Mesendoderm (in vitro differentiated cells): Measurements from ENCODE around the gene QSOX2.

ENCODE experiments used
- DNase-seq: peaks from one replicate; pipeline ENCODE4 v3.0.0; 2013
- H2AK5ac ChIP-seq: 2 replicates; pipeline ENCODE4 v1.6.1; 2013; ENCODE audit warnings: low read length, inconsistent platforms
- H2BK120ac ChIP-seq: 2 replicates; pipeline ENCODE4 v1.6.1; 2013; ENCODE audit warnings: low read depth, mild to moderate bottlenecking, low read length, moderate library complexity, mixed read lengths
- H2BK15ac ChIP-seq: replicated peaks from 2 replicates; pipeline ENCODE4 v1.6.1; 2013; ENCODE audit warnings: low read depth, mild to moderate bottlenecking, moderate library complexity
- H2BK5ac ChIP-seq: 2 replicates; pipeline ENCODE4 v1.6.1; 2013; ENCODE audit warnings: low read length, inconsistent platforms
- H3K18ac ChIP-seq: 2 replicates; pipeline ENCODE4 v1.6.1; 2013; ENCODE audit warnings: mild to moderate bottlenecking, low read length, mixed read lengths
- H3K23ac ChIP-seq: one replicate; pipeline ENCODE4 v1.6.1; 2013; ENCODE audit warnings: low read length
- H3K27ac ChIP-seq: 2 replicates; pipeline ENCODE4 v1.5.1; 2013; ENCODE audit warnings: low read depth, mild to moderate bottlenecking, inconsistent platforms, low read length, moderate library complexity
- H3K27me3 ChIP-seq: 2 replicates; pipeline ENCODE4 v1.6.1; 2013; ENCODE audit warnings: low read length, control low read depth, mild to moderate bottlenecking, inconsistent platforms; ENCODE audit not compliant: insufficient read depth, poor library complexity
- H3K36me3 ChIP-seq: 2 replicates; pipeline ENCODE4 v1.6.1; 2013; ENCODE audit warnings: low read length, inconsistent platforms; ENCODE audit not compliant: control insufficient read depth, insufficient read depth
- H3K4ac ChIP-seq: one replicate; pipeline ENCODE4 v1.6.1; 2013; ENCODE audit warnings: low read depth, mild to moderate bottlenecking, low read length, moderate library complexity
- H3K4me1 ChIP-seq: 2 replicates; pipeline ENCODE4 v1.6.1; 2013; ENCODE audit warnings: low read depth, low read length, inconsistent platforms; ENCODE audit not compliant: control insufficient read depth
- H3K4me2 ChIP-seq: 2 replicates; pipeline ENCODE4 v1.6.1; 2013; ENCODE audit warnings: low read length
- H3K4me3 ChIP-seq: 2 replicates; pipeline ENCODE4 v1.5.1; 2013; ENCODE audit warnings: mild to moderate bottlenecking, low read length
- H3K56ac ChIP-seq: one replicate; pipeline ENCODE4 v1.6.1; 2013; ENCODE audit warnings: low read length
- H3K79me1 ChIP-seq: 2 replicates; pipeline ENCODE4 v1.6.1; 2013; ENCODE audit warnings: low read length, inconsistent platforms
- H3K79me2 ChIP-seq: 2 replicates; pipeline ENCODE4 v1.6.1; 2013; ENCODE audit warnings: mild to moderate bottlenecking, low read length; ENCODE audit not compliant: control insufficient read depth, insufficient read depth
- H3K9ac ChIP-seq: 2 replicates; pipeline ENCODE4 v1.6.1; 2013; ENCODE audit warnings: low read length, inconsistent platforms
- H4K5ac ChIP-seq: one replicate; pipeline ENCODE4 v1.6.1; 2013; ENCODE audit warnings: low read length
- H4K8ac ChIP-seq: one replicate; pipeline ENCODE4 v1.6.1; 2013; ENCODE audit warnings: low read depth, mild to moderate bottlenecking, control low read depth, low read length, moderate library complexity
- WGBS: extraction: QIAGEN DNeasy Blood & Tissue Kit; methylation state at CpG from one replicate; pipeline ENCODE4 v1.1.7; 2013; ENCODE audit warnings: low lambda C conversion rate, missing lambda C conversion rate; ENCODE audit not compliant: insufficient coverage; ENCODE audit errors: extremely low coverage; 5-methylcytosine and 5-hydroxymethylcytosine counted together

QSOX2 gene

DNA sequence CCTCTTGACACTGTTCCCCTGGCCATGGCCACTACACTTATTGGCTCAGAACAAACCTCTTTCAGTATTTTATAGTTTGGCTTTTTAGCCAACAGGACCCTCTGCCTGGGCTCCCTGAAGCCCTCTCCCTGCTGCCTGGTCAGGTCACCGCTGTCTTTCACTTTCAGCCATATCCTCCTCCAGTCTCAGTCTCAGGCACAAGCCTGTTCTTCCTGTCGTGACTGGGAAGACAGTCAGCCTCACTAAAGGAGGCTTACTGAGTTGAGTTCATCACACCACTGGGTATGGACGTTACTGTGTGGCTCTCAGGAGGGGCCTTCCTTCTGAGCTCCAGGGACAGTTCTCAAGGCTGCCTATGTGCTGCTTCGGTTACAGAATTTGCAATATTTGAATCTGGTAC lies 2.0 kb downstream of the QSOX2 start:
- H3K79me1 ChIP-seq, result peaks cover 35% of the 10 kb centered on the region
- no peak overlapping the region for H3K9ac ChIP-seq
- H2AK5ac ChIP-seq, result no peak overlapping the region
- no peak overlapping the region for H3K18ac ChIP-seq
- no peaks in the 10 kb centered on the region for H3K36me3 ChIP-seq
- H2BK15ac ChIP-seq, result no peak overlapping the region
- no peak overlapping the region for H2BK5ac ChIP-seq
- no peak overlapping the region for H4K8ac ChIP-seq
- peak; percentile 23 for DNase-seq
- H4K5ac ChIP-seq, result no peak overlapping the region
- no peak overlapping the region for H3K4me2 ChIP-seq
- no peak overlapping the region for H3K23ac ChIP-seq
- no peak overlapping the region for H3K4ac ChIP-seq
- H3K56ac ChIP-seq, result no peak overlapping the region
- H3K27me3 ChIP-seq, result no peaks in the 10 kb centered on the region
- no peak overlapping the region for H3K4me3 ChIP-seq
- peaks cover 47% of the 10 kb centered on the region for H3K79me2 ChIP-seq
- peaks cover 3% of the 10 kb centered on the region for H3K4me1 ChIP-seq
- WGBS, result no CpG with 5 or more reads among the region's 4 CpGs
- H3K27ac ChIP-seq, result no peak overlapping the region
- H2BK120ac ChIP-seq, result no peak overlapping the region

GRCh38 chr9:136242918-136243525 lies 2.6 kb downstream of the QSOX2 start:
- no peak overlapping the region for H2AK5ac ChIP-seq
- no CpG with 5 or more reads among the region's 6 CpGs for WGBS
- H3K27ac ChIP-seq, result no peak overlapping the region
- DNase-seq, result peak; percentile 42
- H3K79me1 ChIP-seq, result peaks cover 37% of the 10 kb centered on the region
- H3K23ac ChIP-seq, result no peak overlapping the region
- no peak overlapping the region for H4K8ac ChIP-seq
- no peaks in the 10 kb centered on the region for H3K36me3 ChIP-seq
- H3K4me1 ChIP-seq, result peaks cover 3% of the 10 kb centered on the region
- H3K56ac ChIP-seq, result no peak overlapping the region
- no peak overlapping the region for H4K5ac ChIP-seq
- no peak overlapping the region for H3K18ac ChIP-seq
- H3K4me3 ChIP-seq, result no peak overlapping the region
- H3K79me2 ChIP-seq, result peaks cover 53% of the 10 kb centered on the region
- no peak overlapping the region for H2BK15ac ChIP-seq
- H3K4ac ChIP-seq, result no peak overlapping the region
- no peak overlapping the region for H3K9ac ChIP-seq
- H3K27me3 ChIP-seq, result no peaks in the 10 kb centered on the region
- no peak overlapping the region for H2BK5ac ChIP-seq
- H3K4me2 ChIP-seq, result no peak overlapping the region
- H2BK120ac ChIP-seq, result no peak overlapping the region

GRCh38 chr9:136242248-136242647 lies 3.4 kb downstream of the QSOX2 start:
- Histone ChIP-seq H3K4me1 (peaks cover 3% of the 10 kb centered on the region), H2BK5ac (no peak overlapping the region), H3K79me2 (peaks cover 55% of the 10 kb centered on the region), H3K4me3 (no peak overlapping the region), H3K36me3 (no peaks in the 10 kb centered on the region), H3K56ac (no peak overlapping the region), H3K27ac (no peak overlapping the region), H3K27me3 (no peaks in the 10 kb centered on the region), H2BK120ac (no peak overlapping the region), H4K8ac (no peak overlapping the region), H3K23ac (no peak overlapping the region), H4K5ac (no peak overlapping the region), H3K79me1 (peaks cover 40% of the 10 kb centered on the region), H3K4me2 (no peak overlapping the region), H2AK5ac (no peak overlapping the region), H3K4ac (no peak overlapping the region), H3K9ac (no peak overlapping the region), H3K18ac (no peak overlapping the region), H2BK15ac (no peak overlapping the region)
- no CpG with 5 or more reads among the region's 8 CpGs for WGBS
- no peak for DNase-seq

DNA sequence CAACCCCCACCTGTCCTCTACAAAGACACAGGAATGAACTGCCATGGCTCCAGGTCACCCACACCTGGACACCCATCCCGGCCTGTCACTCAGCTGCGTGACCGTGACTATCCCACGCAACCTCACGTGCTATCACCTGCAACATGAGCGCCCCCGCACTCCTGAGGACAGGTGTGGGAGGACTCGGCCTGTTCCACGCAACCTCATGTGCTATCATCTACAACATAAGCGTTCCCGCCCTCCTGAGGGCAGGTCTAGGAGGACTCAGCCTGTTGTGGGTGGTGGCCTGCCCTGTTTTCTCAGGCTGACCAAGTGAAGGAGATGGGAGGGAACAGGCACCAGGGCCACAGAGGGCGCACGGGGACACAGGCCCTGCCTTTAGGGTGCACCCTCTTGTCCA lies 4.1 kb downstream of the QSOX2 start:
- H2AK5ac ChIP-seq, result no peak overlapping the region
- H3K4ac ChIP-seq, result no peak overlapping the region
- no peak for DNase-seq
- no peaks in the 10 kb centered on the region for H3K27me3 ChIP-seq
- H4K8ac ChIP-seq, result no peak overlapping the region
- no peak overlapping the region for H3K23ac ChIP-seq
- H3K27ac ChIP-seq, result no peak overlapping the region
- no peak overlapping the region for H2BK5ac ChIP-seq
- H3K4me2 ChIP-seq, result no peak overlapping the region
- H3K4me1 ChIP-seq, result peaks cover 3% of the 10 kb centered on the region
- H2BK15ac ChIP-seq, result no peak overlapping the region
- H3K18ac ChIP-seq, result no peak overlapping the region
- peaks cover 55% of the 10 kb centered on the region for H3K79me2 ChIP-seq
- no peak overlapping the region for H2BK120ac ChIP-seq
- H3K36me3 ChIP-seq, result no peaks in the 10 kb centered on the region
- H3K79me1 ChIP-seq, result peaks cover 40% of the 10 kb centered on the region
- H4K5ac ChIP-seq, result no peak overlapping the region
- no peak overlapping the region for H3K9ac ChIP-seq
- H3K4me3 ChIP-seq, result no peak overlapping the region
- H3K56ac ChIP-seq, result no peak overlapping the region
- no CpG with 5 or more reads among the region's 13 CpGs for WGBS

DNA sequence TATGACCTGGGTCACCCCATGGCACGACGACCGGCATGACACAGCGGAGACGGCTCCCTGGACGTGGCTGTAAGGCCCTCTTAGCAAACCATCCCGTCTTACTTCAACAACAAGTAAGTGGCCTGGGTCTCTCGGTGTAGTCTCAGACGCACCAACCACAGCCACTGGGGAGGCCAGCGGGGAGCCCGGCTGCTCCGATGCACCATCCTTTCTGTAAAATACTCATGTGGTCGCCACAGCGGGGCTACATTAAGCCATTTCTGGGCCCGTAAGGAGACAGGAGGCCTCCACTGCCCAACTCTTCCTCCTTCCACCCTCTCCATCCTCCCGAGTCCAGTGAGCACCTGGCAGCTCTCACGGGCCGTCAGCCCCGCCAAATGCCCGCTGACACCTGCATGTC lies 4.7 kb downstream of the QSOX2 start:
- Histone ChIP-seq H3K27me3 (no peaks in the 10 kb centered on the region), H2AK5ac (no peak overlapping the region), H3K23ac (no peak overlapping the region), H3K4me1 (peaks cover 3% of the 10 kb centered on the region), H3K9ac (no peak overlapping the region), H3K56ac (no peak overlapping the region), H4K8ac (no peak overlapping the region), H3K4ac (no peak overlapping the region), H3K36me3 (no peaks in the 10 kb centered on the region), H2BK15ac (no peak overlapping the region), H3K79me2 (peaks cover 55% of the 10 kb centered on the region), H4K5ac (no peak overlapping the region), H3K18ac (no peak overlapping the region), H3K4me3 (no peak overlapping the region), H2BK5ac (no peak overlapping the region), H3K4me2 (no peak overlapping the region), H3K27ac (no peak overlapping the region), H3K79me1 (peaks cover 40% of the 10 kb centered on the region), H2BK120ac (no peak overlapping the region)
- no peak for DNase-seq
- WGBS, result no CpG with 5 or more reads among the region's 20 CpGs

GRCh38 chr9:136239983-136240330 lies 5.7 kb downstream of the QSOX2 start:
- Histone ChIP-seq H3K36me3 (no peaks in the 10 kb centered on the region), H3K4ac (no peak overlapping the region), H3K27ac (no peak overlapping the region), H3K79me2 (peaks cover 55% of the 10 kb centered on the region), H3K23ac (no peak overlapping the region), H3K18ac (no peak overlapping the region), H4K5ac (no peak overlapping the region), H2BK120ac (no peak overlapping the region), H3K4me2 (no peak overlapping the region), H3K56ac (no peak overlapping the region), H3K4me1 (peaks cover 3% of the 10 kb centered on the region), H2AK5ac (no peak overlapping the region), H2BK15ac (no peak overlapping the region), H3K27me3 (no peaks in the 10 kb centered on the region), H4K8ac (no peak overlapping the region), H3K4me3 (no peak overlapping the region), H3K79me1 (peaks cover 40% of the 10 kb centered on the region), H3K9ac (no peak overlapping the region), H2BK5ac (no peak overlapping the region)
- no peak for DNase-seq
- no CpG with 5 or more reads among the region's 2 CpGs for WGBS
